Endothelial cell of umbilical vein (primary cell): Measurements from ENCODE around the gene CASK. TPM values are rescaled to one million over a fixed set of nuclear protein-coding genes. Genes with fewer than 3 reads are reported as not detected.

Experiments
- BruUV-seq: library from RNA; stranded (reverse); fragments of 400-500 nt; replicated peaks from 2 replicates; lab custom pipeline; 2021; lab: Mats Ljungman, UMichigan
- CTCF ChIA-PET: fragments of 300-600, 350-600 bp; sonication (Branson Sonifier 250); formaldehyde crosslinking; loops from one replicate; lab custom pipeline; 2021; ENCODE audit warnings: antibody characterized with exemption, inconsistent platforms; lab: Charles Lee
- POLR2A ChIA-PET: fragments of 300-600, 350-600 bp; sonication (Branson Sonifier 250); formaldehyde crosslinking; loops from one replicate; lab custom pipeline; 2021; ENCODE audit warnings: antibody characterized with exemption, inconsistent platforms; lab: Charles Lee
- DNase-seq: peaks from one replicate; pipeline ENCODE4 v3.0.0-alpha.2; 2011; ENCODE audit warnings: low read depth, low spot score
- FAIRE-seq: peaks from 2 replicates; lab custom pipeline; 2011; peaks lifted over from hg19 to GRCh38; lab: Jason Lieb, UNC
- H2AFZ ChIP-seq: 2 replicates; pipeline ENCODE4 v1.6.0; 2012; ENCODE audit warnings: low read depth, low read length, control low read depth, inconsistent platforms
- H3K27ac ChIP-seq: 2 replicates; pipeline ENCODE4 v1.5.1; 2011; ENCODE audit warnings: low read depth, mild to moderate bottlenecking, control low read depth, low read length, moderate library complexity; ENCODE audit not compliant: insufficient read depth
- H3K27me3 ChIP-seq, 2 experiments: 2 replicates each; pipeline versions ENCODE4 v1.6.0 to v1.6.1; 2011; ENCODE audit warnings: low read length in 2 of 2, mixed read lengths in 1 of 2; ENCODE audit not compliant: control insufficient read depth in 2 of 2, insufficient read depth in 2 of 2
- H3K36me3 ChIP-seq, 2 experiments: 2 replicates in 1 of 2; 3 replicates in 1 of 2; pipeline ENCODE4 v1.5.1; 2011; ENCODE audit warnings: low read length in 2 of 2, mild to moderate bottlenecking in 1 of 2, moderate library complexity in 1 of 2; ENCODE audit not compliant: control insufficient read depth in 2 of 2, insufficient read depth in 2 of 2; ENCODE audit errors: extremely low read depth in 1 of 2
- H3K4me1 ChIP-seq: 3 replicates; pipeline ENCODE4 v1.5.1; 2011; ENCODE audit warnings: mild to moderate bottlenecking, low read length; ENCODE audit not compliant: control insufficient read depth, insufficient read depth; ENCODE audit errors: extremely low read depth
- H3K4me2 ChIP-seq: 2 replicates; pipeline ENCODE4 v1.6.1; 2011; ENCODE audit warnings: low read length, control low read depth, mixed read lengths; ENCODE audit not compliant: insufficient read depth
- H3K4me3 ChIP-seq, 3 experiments: fragments of 200-600 bp in 1 of 3; sonication (generic), shearing (Covaris generic) in 1 of 3; replicated peaks in 1 of 3; 2 replicates each; pipeline ENCODE4 v1.5.1; 2011 to 2016; ENCODE audit warnings: control low read depth in 3 of 3, low read length in 3 of 3, mild to moderate bottlenecking in 2 of 3, inconsistent platforms in 1 of 3, low read depth in 1 of 3, moderate library complexity in 1 of 3; ENCODE audit not compliant: insufficient read depth in 1 of 3
- H3K79me2 ChIP-seq: 2 replicates; pipeline ENCODE4 v1.6.0; 2012; ENCODE audit warnings: low read length, inconsistent platforms; ENCODE audit not compliant: control insufficient read depth, insufficient read depth
- H3K9ac ChIP-seq: replicated peaks from 2 replicates; pipeline ENCODE3; 2011; ENCODE audit warnings: low read length, control low read depth; ENCODE audit not compliant: insufficient read depth; ENCODE audit errors: extremely low read depth
- H3K9me1 ChIP-seq: replicated peaks from 3 replicates; pipeline ENCODE4 v1.6.0; 2011; ENCODE audit warnings: mild to moderate bottlenecking, low read length; ENCODE audit not compliant: control insufficient read depth, insufficient read depth; ENCODE audit errors: extremely low read depth
- H3K9me3 ChIP-seq: replicated peaks from 2 replicates; pipeline ENCODE4 v1.5.1; 2012; ENCODE audit warnings: low read length, inconsistent platforms; ENCODE audit not compliant: control insufficient read depth, insufficient read depth
- H4K20me1 ChIP-seq: replicated peaks from 2 replicates; pipeline ENCODE3; 2011; ENCODE audit warnings: mild to moderate bottlenecking, low read length; ENCODE audit not compliant: control insufficient read depth, insufficient read depth; ENCODE audit errors: extremely low read depth
- CTCF ChIP-seq, 2 donors: IDR thresholded peaks; 1 replicate in 1 of 2; 2 replicates in 1 of 2; pipeline ENCODE4 v1.5.1; 2011; ENCODE audit warnings: low read length in 2 of 2, mild to moderate bottlenecking in 2 of 2, moderate library complexity in 2 of 2, control low read depth in 1 of 2, inconsistent platforms in 1 of 2, low read depth in 1 of 2; ENCODE audit not compliant: insufficient read depth in 1 of 2; ENCODE audit errors: extremely low read depth in 1 of 2
- EZH2 ChIP-seq: IDR thresholded peaks from 2 replicates; pipeline ENCODE4 v1.6.1; 2012; ENCODE audit warnings: borderline replicate concordance, low read depth, mild to moderate bottlenecking, moderate library complexity, low read length, inconsistent platforms; ENCODE audit not compliant: severe bottlenecking
- FOS ChIP-seq: IDR thresholded peaks from 2 replicates; pipeline ENCODE4 v1.6.1; 2011; ENCODE audit warnings: mild to moderate bottlenecking, low read length, moderate library complexity, borderline replicate concordance; ENCODE audit not compliant: insufficient read depth
- GATA2 ChIP-seq: IDR thresholded peaks from 2 replicates; pipeline ENCODE4 v1.7.0; 2011; ENCODE audit warnings: low read depth, mild to moderate bottlenecking, moderate library complexity, mixed read lengths, low read length; ENCODE audit not compliant: insufficient read length, insufficient read depth
- JUN ChIP-seq: IDR thresholded peaks from 2 replicates; pipeline ENCODE4 v1.6.1; 2011; ENCODE audit warnings: borderline replicate concordance, low read depth; ENCODE audit not compliant: insufficient read length, insufficient read depth
- MYC ChIP-seq: IDR thresholded peaks from one replicate; pipeline ENCODE4 v1.6.1; 2011; ENCODE audit warnings: mild to moderate bottlenecking, low read depth, low read length
- POLR2A ChIP-seq: IDR thresholded peaks from 2 replicates; pipeline ENCODE4 v1.6.1; 2012; ENCODE audit warnings: low read depth, mild to moderate bottlenecking, control low read depth, low read length
- POLR2AphosphoS5 ChIP-seq: IDR thresholded peaks from 2 replicates; pipeline ENCODE4 v1.6.1; 2012; ENCODE audit warnings: low read depth, mild to moderate bottlenecking, control low read depth, low read length, moderate library complexity; ENCODE audit not compliant: insufficient read depth
- dilution Hi-C: fragments of 300-500 bp; cut with MboI; formaldehyde crosslinking; loops from one replicate; pipeline ENCODE4 v1.15.0; 2019; ENCODE audit warnings: low sequenced_read_pairs; ENCODE audit not compliant: extremely low pct_ligation_motif_present
- intact Hi-C: fragments of 100-400 bp; cut with micrococcal nuclease; formaldehyde crosslinking; loops from one replicate; pipeline ENCODE4 v1.10.0; 2022
- polyA plus RNA-seq, 4 experiments: library from polyadenylated mRNA; depleted of rRNA in 3 of 4; stranded (reverse) in 3 of 4; unstranded in 1 of 4; fragments of >200 nt; gene quantifications; 2 replicates each; pipeline versions ENCODE4 v1.2.1 to v1.2.3, GENCODE V29; 2011 to 2012; ENCODE audit warnings: missing spikeins in 1 of 4
- total RNA-seq: library from RNA; stranded (reverse); gene quantifications from 2 replicates; pipeline ENCODE4 v1.2.3, GENCODE V29; 2021
- TF ChIP-seq, protein P1 (sequence below): IDR thresholded peaks from 2 replicates; pipeline ENCODE4 v1.6.1; 2011; ENCODE audit not compliant: insufficient read depth, insufficient read length

The CASK gene
- total and polyA plus RNA-seq, 2 donors (not counting 3 experiments of a cell fraction or from before 2014, with no cell fraction given): 6.4 to 30.4 TPM

DNA sequence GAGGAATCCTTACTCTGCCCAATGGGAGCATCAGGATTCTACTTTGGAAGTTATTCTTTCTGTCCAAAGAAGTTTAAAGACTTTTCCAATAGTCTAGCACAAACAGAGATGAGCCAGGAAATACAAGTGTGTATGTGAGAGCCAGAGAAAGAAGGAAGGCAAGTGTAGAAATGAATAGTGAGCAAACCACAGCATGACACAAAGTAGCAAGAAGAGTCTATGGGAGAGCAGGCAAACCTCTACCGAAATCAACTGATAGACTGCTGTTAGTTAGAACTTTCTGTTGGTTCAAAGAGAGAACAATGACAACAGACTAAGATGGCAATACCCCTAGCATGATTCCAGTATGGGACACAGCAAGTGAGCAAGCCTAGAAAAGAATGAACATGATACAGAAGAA is 250.7 kb downstream of the CASK start:
- H3K27me3 ChIP-seq: no peaks in the 10 kb centered on the region
- no peaks in the 10 kb centered on the region for H3K36me3 ChIP-seq
- H2AFZ ChIP-seq: no peak overlapping the region
- no peak overlapping the region for H3K27ac ChIP-seq
- DNase-seq (no peak), FAIRE-seq (no peak)
- CTCF ChIA-PET: no interaction called here
- H3K9me1 ChIP-seq: no peaks in the 10 kb centered on the region
- BruUV-seq: no TSS peak
- no peak overlapping the region for H3K9ac ChIP-seq
- TF ChIP-seq GATA2 (no peak), CTCF (IDR thresholded peaks at IDR 0.05; ENCODE audit: extremely low read depth in 1 of 2, insufficient read depth in 1 of 2, low read depth in 1 of 2, low read length in 2 of 2) (no peak), POLR2AphosphoS5 (no peak), POLR2A (no peak), FOS (no peak), MYC (no peak), EZH2 (no peak), JUN (no peak)
- TF ChIP-seq, protein P1, sequence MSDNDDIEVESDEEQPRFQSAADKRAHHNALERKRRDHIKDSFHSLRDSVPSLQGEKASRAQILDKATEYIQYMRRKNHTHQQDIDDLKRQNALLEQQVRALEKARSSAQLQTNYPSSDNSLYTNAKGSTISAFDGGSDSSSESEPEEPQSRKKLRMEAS: no peak
- intact Hi-C loops: no loop called here
- no peaks in the 10 kb centered on the region for H3K79me2 ChIP-seq
- no peaks in the 10 kb centered on the region for H4K20me1 ChIP-seq
- no peaks in the 10 kb centered on the region for H3K9me3 ChIP-seq
- H3K4me2 ChIP-seq: no peak overlapping the region
- dilution Hi-C loops: no loop called here
- H3K4me3 ChIP-seq: no peak overlapping the region
- H3K4me1 ChIP-seq: no peaks in the 10 kb centered on the region
- POLR2A ChIA-PET: no interaction called here
